Prostate gland (tissue), 2 donors: ENCODE results near the gene ASCL2.

ENCODE experiments used
- CTCF ChIP-seq, 4 experiments: fragments of 200-600 bp in 2 of 4; fragments of 450-650 bp in 2 of 4; sonication (generic) in 2 of 4; IDR thresholded peaks; 1 replicate in 3 of 4; 2 replicates in 1 of 4; pipeline ENCODE4 v1.5.1; 2016 to 2019; ENCODE audit warnings: antibody characterized with exemption in 4 of 4, mild to moderate bottlenecking in 2 of 4, moderate library complexity in 2 of 4
- POLR2AphosphoS5 ChIP-seq: sonication (generic); formaldehyde crosslinking; IDR thresholded peaks from one replicate; pipeline ENCODE4 v1.6.1; 2017; ENCODE audit warnings: antibody characterized with exemption

- TF ChIP-seq POLR2AphosphoS5 (no peak), CTCF (IDR thresholded peaks at IDR 0.05) (no peak)
Measured at GRCh38 chr11:2248762-2249161, 21.6 kb downstream of the ASCL2 start.
